Activated CD8-positive, alpha-beta T cell treated with anti-CD3 and anti-CD28 coated beads, Interleukin-2, amount 10 ng/mL, durations not matched to agents 7 days and 5 days (primary cell): ENCODE data around the gene PDIA6. TPM values are rescaled to one million over a fixed set of nuclear protein-coding genes. Genes with fewer than 3 reads are reported as not detected.

Experiments
- ATAC-seq: fragments of 150-1000 bp; cut with Tn5 transposase; one replicate; pipeline ENCODE4 v1.10.0; 2021; ENCODE audit warnings: moderate library complexity
- CTCF ChIA-PET: fragments of 350-600 bp; sonication (Branson Sonifier 250); formaldehyde crosslinking; loops from one replicate; lab custom pipeline; 2021; ENCODE audit warnings: antibody characterized with exemption; lab: Charles Lee
- POLR2A ChIA-PET: fragments of 350-600 bp; sonication (Branson Sonifier 250); formaldehyde crosslinking; loops from one replicate; lab custom pipeline; 2021; ENCODE audit warnings: antibody characterized with exemption; lab: Charles Lee
- DNase-seq: peaks from one replicate; pipeline ENCODE4 v3.0.0-alpha.2; 2020
- H3K27ac Mint-ChIP-seq: one replicate; pipeline ENCODE4 v1.8.0; 2021; ENCODE audit warnings: mild to moderate bottlenecking, mixed read lengths
- H3K27me3 Mint-ChIP-seq: one replicate; pipeline ENCODE4 v1.8.0; 2021; ENCODE audit warnings: low read depth, mixed read lengths
- H3K36me3 Mint-ChIP-seq: one replicate; pipeline ENCODE4 v1.8.0; 2021; ENCODE audit warnings: low read depth, mixed read lengths
- H3K4me1 Mint-ChIP-seq: one replicate; pipeline ENCODE4 v1.8.0; 2021; ENCODE audit warnings: low read depth, mixed read lengths
- H3K4me3 Mint-ChIP-seq: one replicate; pipeline ENCODE4 v1.8.0; 2021; ENCODE audit warnings: mild to moderate bottlenecking, mixed read lengths
- H3K9me3 Mint-ChIP-seq: one replicate; pipeline ENCODE4 v1.8.0; 2022; ENCODE audit warnings: mixed read lengths; ENCODE audit not compliant: insufficient read depth
- total RNA-seq, 2 experiments: library from RNA; stranded (reverse); gene quantifications; one replicate each; pipeline ENCODE4 v1.2.3, GENCODE V29; 2021

PDIA6 gene
- total RNA-seq, 2 experiments from 2014 or later: 131 to 138 TPM

GRCh38 chr2:10842506-10842905, 29.9 kb upstream of the PDIA6 start:
- Mint-ChIP-seq H3K27me3 (peaks cover 3% of the 10 kb centered on the region), H3K4me3 (no peak overlapping the region), H3K9me3 (peaks cover 4% of the 10 kb centered on the region), H3K27ac (no peak overlapping the region), H3K36me3 (peaks cover 2% of the 10 kb centered on the region), H3K4me1 (no peaks in the 10 kb centered on the region)
- CTCF ChIA-PET: interaction anchor here (0.7 to 1.7 kb wide), 5 partner anchors 10 to 291 kb away, joined by 3 to 9 read pairs (median 4); a partner anchor contains a TSS
- DNase-seq (no peak), ATAC-seq (no peak)
- POLR2A ChIA-PET: no interaction called here

DNA sequence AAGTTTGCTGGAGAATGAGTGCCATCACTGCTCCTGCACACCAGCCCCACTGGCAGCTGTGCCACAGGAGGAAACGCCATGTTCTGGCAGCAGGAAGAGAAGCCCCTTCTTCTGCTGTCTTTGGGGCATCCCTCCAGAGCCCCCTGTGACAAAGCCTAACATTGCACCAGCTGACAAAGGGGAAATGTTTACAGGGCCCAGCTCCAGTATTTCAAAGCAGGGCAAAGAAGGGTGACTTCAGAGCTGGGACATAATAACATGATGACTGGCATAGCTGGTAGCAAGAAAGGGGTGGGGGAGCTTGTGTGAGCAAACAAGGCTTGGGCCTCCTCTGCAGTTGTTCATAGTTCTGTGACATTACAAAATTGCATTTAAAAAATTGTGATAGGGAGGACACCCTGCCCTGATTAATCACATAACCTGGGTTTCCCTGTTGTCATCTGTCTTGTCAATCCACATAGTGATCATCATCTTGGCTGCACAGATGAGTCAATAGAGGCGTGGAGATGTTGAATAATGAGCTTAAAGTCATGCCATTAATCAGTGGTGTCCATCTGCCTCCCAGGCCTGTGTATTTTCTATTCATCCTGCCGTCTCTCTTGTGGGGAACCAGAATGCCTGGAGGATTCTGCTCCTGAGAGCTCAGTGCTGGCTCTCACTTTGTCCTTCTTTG, 29.1 kb upstream of the PDIA6 start:
- CTCF ChIA-PET: interaction anchor here (1.1 to 1.7 kb wide), 3 partner anchors 9 to 291 kb away, joined by 3 to 9 read pairs (median 4); a partner anchor contains a TSS
- Mint-ChIP-seq H3K36me3 (peaks cover 2% of the 10 kb centered on the region), H3K27me3 (peaks cover 3% of the 10 kb centered on the region), H3K27ac (no peak overlapping the region), H3K9me3 (peaks cover 4% of the 10 kb centered on the region), H3K4me3 (no peak overlapping the region), H3K4me1 (no peaks in the 10 kb centered on the region)
- no peak for ATAC-seq
- no peak for DNase-seq
- POLR2A ChIA-PET: no interaction called here

GRCh38 chr2:10839813-10840212, 27.2 kb upstream of the PDIA6 start:
- peaks cover 4% of the 10 kb centered on the region for H3K9me3 Mint-ChIP-seq
- CTCF ChIA-PET: no interaction called here

DNA sequence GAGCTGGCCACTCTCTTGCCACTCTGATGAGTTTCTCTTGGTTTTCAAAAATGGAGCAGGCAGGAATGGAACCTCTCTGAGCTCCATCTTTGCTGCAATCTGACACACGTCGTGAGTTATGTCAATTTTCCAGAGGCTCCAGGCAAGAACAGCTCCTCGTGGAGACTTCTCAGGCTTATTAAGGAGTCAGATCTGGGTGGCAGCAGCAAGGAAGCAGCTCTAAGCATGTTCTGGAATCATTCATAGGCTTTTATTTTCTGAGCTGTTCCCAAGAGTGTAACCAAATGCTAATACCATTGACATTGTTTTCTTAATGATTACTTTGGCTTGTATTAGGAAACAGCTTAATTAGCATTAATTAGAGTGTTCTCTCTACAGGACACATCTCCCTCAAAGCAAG, 26.1 kb upstream of the PDIA6 start:
- ChIA-PET CTCF (interaction anchor here (0.7 kb wide), 1 partner anchor 286 kb away, joined by 3 read pairs; no protein-coding TSS in a partner anchor), POLR2A (no interaction called here)
- H3K36me3 Mint-ChIP-seq: peaks cover 2% of the 10 kb centered on the region
- DNase-seq (no peak), ATAC-seq (no peak)
- H3K9me3 Mint-ChIP-seq: peaks cover 4% of the 10 kb centered on the region
- H3K27ac Mint-ChIP-seq: no peak overlapping the region
- peaks cover 6% of the 10 kb centered on the region for H3K27me3 Mint-ChIP-seq
- H3K4me1 Mint-ChIP-seq: no peaks in the 10 kb centered on the region
- no peak overlapping the region for H3K4me3 Mint-ChIP-seq

More at GRCh38 chr2:10839813-10840212, 27.2 kb upstream of the PDIA6 start:
- Mint-ChIP-seq H3K36me3 (peaks cover 2% of the 10 kb centered on the region), H3K27me3 (peaks cover 3% of the 10 kb centered on the region), H3K27ac (no peak overlapping the region), H3K4me1 (no peaks in the 10 kb centered on the region), H3K4me3 (no peak overlapping the region)
- POLR2A ChIA-PET: no interaction called here
- ATAC-seq (no peak), DNase-seq (no peak)

- H3K27ac Mint-ChIP-seq: no peak overlapping the region
- DNase-seq: no peak
- H3K9me3 Mint-ChIP-seq: peaks cover 4% of the 10 kb centered on the region
- no peak overlapping the region for H3K4me3 Mint-ChIP-seq
- ChIA-PET CTCF (interaction anchor here (1.2 to 3.2 kb wide), 3 partner anchors 72 to 294 kb away, joined by 3 to 23 read pairs (median 14); a partner anchor contains a TSS), POLR2A (no interaction called here)
- H3K36me3 Mint-ChIP-seq: peaks cover 2% of the 10 kb centered on the region
- ATAC-seq: no peak
- H3K4me1 Mint-ChIP-seq: no peaks in the 10 kb centered on the region
- H3K27me3 Mint-ChIP-seq: peaks cover 8% of the 10 kb centered on the region
Observed at GRCh38 chr2:10837298-10838266, 25.0 kb upstream of the PDIA6 start.

DNA sequence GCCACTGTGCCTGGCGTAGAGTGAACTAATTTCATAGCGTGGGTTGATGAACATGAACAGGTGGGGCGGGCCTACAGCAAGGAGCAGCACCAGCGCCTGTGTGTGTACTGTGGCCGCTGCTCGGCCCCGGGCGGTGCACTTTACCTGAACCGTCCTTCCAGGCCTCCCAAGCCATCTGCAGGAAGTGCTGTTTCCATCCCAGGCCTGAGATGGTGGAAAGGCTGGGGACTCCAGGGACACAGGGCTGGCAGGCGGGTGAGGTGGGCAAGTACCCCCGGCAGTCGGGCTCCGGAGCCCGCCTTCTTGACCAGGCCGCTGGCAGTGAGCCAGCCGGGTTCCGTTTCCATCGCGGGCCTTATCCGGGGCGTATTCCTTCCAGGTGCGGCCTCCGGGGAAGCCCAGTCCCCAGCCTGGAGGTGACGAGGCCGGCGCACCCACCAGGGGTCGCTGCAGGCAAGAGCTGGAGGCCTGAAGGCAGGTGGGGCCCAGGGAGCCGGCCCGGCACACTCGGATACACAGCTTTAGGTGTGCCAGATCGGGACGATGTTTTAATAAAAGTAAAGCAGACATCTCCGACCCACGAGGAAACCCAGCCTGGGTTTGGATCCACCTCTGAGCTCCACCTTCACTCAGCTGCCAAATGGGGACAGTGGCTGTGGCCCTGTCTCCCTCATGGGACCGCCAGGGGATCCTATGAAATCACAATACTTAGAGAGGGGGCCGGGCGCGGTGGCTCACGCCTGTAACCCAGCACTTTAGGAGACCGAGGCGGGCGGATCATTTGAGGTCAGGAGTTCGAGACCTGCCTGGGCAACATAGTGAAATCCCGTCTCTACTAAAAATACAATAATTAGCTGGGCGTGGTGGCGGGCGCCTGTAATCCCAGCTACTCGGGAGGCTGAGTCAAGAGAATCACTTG, 22.7 kb upstream of the PDIA6 start:
- ChIA-PET CTCF (interaction anchor here (0.7 to 3.2 kb wide), 22 partner anchors 8 to 749 kb away, joined by 3 to 23 read pairs (median 3); a partner anchor contains a TSS), POLR2A (no interaction called here)
- DNase-seq: peak; percentile 76

DNA sequence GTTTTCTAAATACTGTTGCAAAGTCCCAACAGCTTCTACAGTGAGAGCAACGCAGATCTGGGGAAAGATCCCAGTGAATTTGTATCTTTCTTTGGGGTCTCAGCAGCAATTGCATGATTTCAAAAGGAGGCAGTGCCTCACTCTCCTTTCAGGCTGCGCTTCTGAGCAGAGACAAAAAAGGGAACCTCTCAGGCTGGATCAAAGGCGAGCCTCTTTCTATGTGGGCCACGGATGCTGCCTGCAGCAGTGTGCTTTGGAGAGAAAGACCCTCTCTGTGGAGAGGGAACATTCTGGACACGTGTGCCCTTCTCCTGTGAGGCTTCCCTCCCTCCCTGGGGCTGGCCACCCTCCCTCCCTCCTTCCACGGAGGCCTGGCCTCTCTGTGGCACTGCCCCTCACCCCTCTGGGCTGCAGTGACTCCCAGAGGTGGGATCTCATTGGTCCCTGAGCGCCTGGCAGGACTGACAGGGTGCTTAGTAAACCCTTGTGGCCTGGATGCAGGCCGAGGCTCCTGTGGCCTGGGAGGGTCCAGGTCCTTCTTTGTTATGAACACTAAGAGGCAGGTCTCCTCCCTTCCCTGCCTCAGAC, 21.6 kb upstream of the PDIA6 start:
- ATAC-seq (no peak), DNase-seq (no peak)
- H3K36me3 Mint-ChIP-seq: no peaks in the 10 kb centered on the region
- H3K4me3 Mint-ChIP-seq: no peak overlapping the region
- ChIA-PET POLR2A (no interaction called here), CTCF (interaction anchor here (1.2 to 3.2 kb wide), 6 partner anchors 11 to 327 kb away, joined by 3 to 33 read pairs (median 18); no protein-coding TSS in a partner anchor)
- peaks cover 5% of the 10 kb centered on the region for H3K4me1 Mint-ChIP-seq
- peaks cover 13% of the 10 kb centered on the region for H3K27me3 Mint-ChIP-seq
- no peak overlapping the region for H3K27ac Mint-ChIP-seq
- H3K9me3 Mint-ChIP-seq: no peaks in the 10 kb centered on the region

More for the DNA sequence above, 22.7 kb upstream of the PDIA6 start:
- H3K4me3 Mint-ChIP-seq: no peak overlapping the region
- no peaks in the 10 kb centered on the region for H3K9me3 Mint-ChIP-seq
- no peak overlapping the region for H3K27ac Mint-ChIP-seq
- peak; percentile 83 for ATAC-seq
- H3K4me1 Mint-ChIP-seq: peaks cover 5% of the 10 kb centered on the region
- peaks cover 13% of the 10 kb centered on the region for H3K27me3 Mint-ChIP-seq
- no peaks in the 10 kb centered on the region for H3K36me3 Mint-ChIP-seq

GRCh38 chr2:10833021-10833420, 20.4 kb upstream of the PDIA6 start:
- H3K9me3 Mint-ChIP-seq: no peaks in the 10 kb centered on the region
- H3K36me3 Mint-ChIP-seq: no peaks in the 10 kb centered on the region
- no peak overlapping the region for H3K27ac Mint-ChIP-seq
- POLR2A ChIA-PET: no interaction called here
- CTCF ChIA-PET: interaction anchor here (0.6 to 4.3 kb wide), 38 partner anchors 9 to 805 kb away, joined by 3 to 51 read pairs (median 4); partner anchors contain the start of genes E2F6 and PDIA6
- ATAC-seq (no peak), DNase-seq (no peak)
- no peak overlapping the region for H3K4me3 Mint-ChIP-seq
- H3K4me1 Mint-ChIP-seq: peaks cover 5% of the 10 kb centered on the region
- peaks cover 13% of the 10 kb centered on the region for H3K27me3 Mint-ChIP-seq

DNA sequence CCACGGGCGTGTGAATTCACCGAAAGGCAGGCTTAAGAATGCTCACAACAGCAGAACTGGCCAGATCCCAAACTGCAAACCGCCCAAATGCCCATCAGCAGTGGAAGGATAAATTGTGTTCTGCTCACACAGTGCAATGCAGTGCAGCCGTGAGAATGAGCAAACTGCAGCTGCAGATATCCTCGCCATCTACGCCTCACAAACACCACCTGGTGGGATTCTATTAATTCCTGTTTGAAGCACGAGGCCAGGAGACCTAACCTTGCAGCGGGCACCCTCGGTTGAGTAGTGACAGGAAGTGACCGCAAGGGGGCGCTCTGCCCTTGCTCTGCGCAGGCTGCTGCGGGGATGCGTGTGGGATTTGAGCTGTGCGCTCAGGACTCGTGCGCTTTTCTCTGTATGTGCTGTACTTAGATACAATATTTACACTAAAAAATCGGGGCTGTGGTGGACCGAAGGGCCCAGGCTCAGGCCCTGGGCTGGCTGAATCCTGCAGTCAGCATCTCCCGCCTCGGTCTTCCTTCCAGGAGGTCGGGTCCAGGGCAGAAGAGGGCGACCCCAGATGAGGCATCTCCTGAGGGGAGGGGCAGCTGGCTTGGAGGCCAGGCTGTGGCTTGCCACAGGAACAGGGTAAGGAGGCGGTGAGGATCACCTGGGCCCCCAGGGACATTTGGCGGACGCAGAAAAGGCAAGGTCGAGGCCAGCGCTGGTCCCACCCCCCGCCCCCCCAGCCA, 19.8 kb upstream of the PDIA6 start:
- ATAC-seq (peak; percentile 88), DNase-seq (peak; percentile 86)
- peaks cover 13% of the 10 kb centered on the region for H3K27me3 Mint-ChIP-seq
- H3K4me1 Mint-ChIP-seq: peaks cover 5% of the 10 kb centered on the region
- ChIA-PET CTCF (interaction anchor here (0.6 to 4.3 kb wide), 40 partner anchors 9 to 804 kb away, joined by 3 to 51 read pairs (median 4); partner anchors contain the start of genes E2F6 and PDIA6), POLR2A (no interaction called here)
- H3K4me3 Mint-ChIP-seq: no peak overlapping the region
- no peaks in the 10 kb centered on the region for H3K36me3 Mint-ChIP-seq
- no peaks in the 10 kb centered on the region for H3K9me3 Mint-ChIP-seq
- H3K27ac Mint-ChIP-seq: no peak overlapping the region

GRCh38 chr2:10831400-10831985, 18.9 kb upstream of the PDIA6 start:
- CTCF ChIA-PET: interaction anchor here (0.6 to 4.3 kb wide), 14 partner anchors 9 to 615 kb away, joined by 3 to 51 read pairs (median 5); partner anchors contain the start of gene PDIA6
- Mint-ChIP-seq H3K36me3 (no peaks in the 10 kb centered on the region), H3K4me3 (no peak overlapping the region), H3K27ac (no peak overlapping the region), H3K27me3 (peaks cover 16% of the 10 kb centered on the region), H3K9me3 (no peaks in the 10 kb centered on the region), H3K4me1 (peaks cover 5% of the 10 kb centered on the region)
- no peak for DNase-seq
- POLR2A ChIA-PET: no interaction called here
- no peak for ATAC-seq
